ENCODE measurements around the gene EZH2.
A peak's percentile ranks its signal among the peaks of the same experiment; 100 is the strongest.

Gene EZH2

GRCh38 chr7:148854983-148855382, 29.1 kb downstream of the EZH2 start:
- DNase-seq, result no peak

- DNase-seq, result no peak
Measured at GRCh38 chr7:148852272-148852671, 31.8 kb downstream of the EZH2 start.

- DNase-seq, result no peak
Measured at GRCh38 chr7:148850564-148850963, 33.5 kb downstream of the EZH2 start.

DNA sequence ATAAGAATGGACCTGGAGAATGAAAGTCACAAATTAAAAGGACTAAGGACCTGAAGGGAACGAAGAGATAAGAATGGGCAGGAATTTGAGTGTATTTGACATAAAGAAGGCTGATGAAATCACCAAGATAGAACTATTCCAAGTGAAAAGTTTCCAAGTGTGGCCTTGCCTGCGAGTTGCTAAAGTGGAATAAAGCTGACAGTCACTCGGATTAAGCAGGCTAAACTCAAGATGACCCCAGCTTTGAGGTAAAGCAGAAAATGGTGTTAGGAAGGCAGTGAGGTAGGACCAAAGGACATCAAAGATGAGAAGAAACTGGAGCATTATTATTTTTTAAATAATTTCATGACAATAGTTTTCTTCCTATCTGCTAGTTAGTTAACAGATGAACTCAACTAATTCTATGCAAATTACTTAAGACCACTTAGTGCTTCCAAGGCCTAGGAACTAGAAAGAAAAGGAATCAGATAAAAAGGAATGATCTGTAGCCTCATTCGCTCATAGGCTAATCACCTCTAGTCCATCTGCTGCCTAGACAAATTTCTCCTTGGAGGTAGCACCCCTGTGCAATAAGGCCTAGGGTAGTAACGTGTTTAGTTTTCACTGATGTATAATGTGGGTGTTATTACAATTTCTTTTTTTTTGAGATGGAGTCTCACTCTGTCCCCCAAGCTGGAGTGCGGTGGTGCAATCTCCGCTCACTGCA, 34.5 kb downstream of the EZH2 start:
- no peak for DNase-seq

GRCh38 chr7:148847815-148848734, 36.0 kb downstream of the EZH2 start:
- DNase-seq, result peak; percentile 12

GRCh38 chr7:148838905-148839304, 45.2 kb downstream of the EZH2 start:
- no peak for DNase-seq

DNA sequence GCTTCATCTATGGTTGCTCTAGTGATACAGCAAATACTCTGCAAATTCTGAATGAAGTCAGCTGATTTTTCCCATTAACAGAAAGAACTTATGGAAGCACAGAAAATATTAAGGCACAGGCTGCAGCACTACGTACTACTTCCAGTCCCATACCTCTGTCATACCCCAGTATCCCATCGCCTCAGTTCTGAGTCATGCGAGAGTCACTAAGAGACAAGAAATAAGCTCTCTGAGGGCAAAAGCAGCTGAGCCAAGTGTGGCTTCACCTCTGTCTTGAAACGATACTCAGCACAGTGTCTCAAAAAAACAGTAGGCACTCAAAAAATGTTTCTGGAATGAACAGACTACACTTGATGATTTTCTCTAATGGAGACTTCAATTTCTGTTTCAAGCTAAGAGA, 48.2 kb downstream of the EZH2 start:
- DNase-seq, result no peak

- no peak for DNase-seq
Measured at GRCh38 chr7:148834605-148835004, 49.5 kb downstream of the EZH2 start.

- no peak for DNase-seq
Measured at GRCh38 chr7:148831782-148832181, 52.3 kb downstream of the EZH2 start.

DNA sequence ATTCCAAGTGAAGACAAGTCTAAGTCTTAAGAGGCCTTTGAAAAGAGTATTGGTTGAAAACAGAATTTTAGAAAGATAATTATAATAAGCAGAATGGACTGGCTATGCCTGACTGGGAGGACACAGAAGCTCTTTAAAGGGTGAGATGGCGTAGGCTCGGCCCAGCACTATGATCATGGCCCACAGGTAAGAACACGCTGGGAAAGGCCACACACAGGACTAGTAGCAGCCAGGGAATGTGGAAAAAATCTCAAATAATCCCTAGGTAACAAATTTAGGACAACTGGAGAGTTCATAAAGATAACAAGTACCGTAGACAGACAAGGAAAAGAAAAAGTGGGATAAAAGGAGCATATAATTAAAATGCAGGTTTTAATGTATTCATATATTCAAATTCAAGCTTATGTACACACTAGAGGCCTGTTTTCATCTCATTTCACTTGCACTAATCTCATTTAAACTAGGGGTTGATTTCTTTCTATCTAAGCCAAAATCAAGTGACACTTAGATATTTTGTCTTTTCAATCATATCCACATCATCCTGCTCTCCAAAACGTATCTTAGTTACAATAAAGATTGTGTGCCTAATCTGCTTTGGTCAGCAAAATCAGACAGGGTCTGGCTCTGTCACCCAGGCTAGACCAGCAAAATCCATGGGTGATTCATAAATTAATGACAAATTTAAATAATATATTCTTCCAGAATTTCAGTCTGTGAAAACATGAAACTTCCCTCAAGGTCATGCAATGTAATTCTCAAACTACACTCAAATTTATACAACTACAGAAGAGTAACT, 53.0 kb downstream of the EZH2 start:
- no peak for DNase-seq

GRCh38 chr7:148828965-148829364, 55.1 kb downstream of the EZH2 start:
- no peak for DNase-seq

GRCh38 chr7:148825338-148825737, 58.8 kb downstream of the EZH2 start:
- no peak for DNase-seq

DNA sequence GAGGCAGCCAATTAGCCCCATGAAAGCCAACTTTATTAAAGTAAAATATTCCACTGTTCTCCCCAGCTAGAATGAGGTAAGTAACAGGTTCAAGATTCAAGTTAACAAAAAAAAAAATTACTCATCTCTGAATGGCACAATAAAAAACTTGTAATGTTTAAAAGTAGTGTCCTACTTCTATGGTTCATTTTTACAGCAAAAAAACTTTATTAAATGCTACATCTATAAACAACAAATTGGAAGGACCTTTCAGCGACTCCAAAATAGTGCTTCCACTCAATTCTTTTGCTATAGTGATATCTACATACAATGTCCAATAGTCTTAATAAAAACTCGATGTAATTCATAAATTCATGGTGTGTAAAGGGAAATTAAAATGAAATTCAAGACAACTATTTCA, 59.2 kb downstream of the EZH2 start:
- no peak for DNase-seq

DNA sequence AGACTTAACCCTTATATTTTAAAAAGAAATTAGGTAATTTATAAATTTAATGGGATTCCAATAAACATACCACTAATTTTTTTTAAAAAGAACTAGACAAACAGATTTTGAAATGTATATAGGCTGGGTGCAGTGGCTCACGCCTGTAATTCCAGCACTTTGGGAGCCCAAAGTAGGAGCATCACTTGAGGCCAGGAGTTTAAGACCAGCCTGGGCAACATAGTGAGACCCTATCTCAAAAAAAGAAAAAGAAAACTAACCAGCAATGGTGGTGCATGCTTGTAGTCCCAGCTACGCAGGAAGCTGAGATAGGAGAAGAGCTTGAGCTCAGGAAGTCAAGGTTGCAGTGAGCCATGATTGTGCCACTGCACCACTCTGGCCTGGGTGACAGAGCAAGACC, 62.7 kb downstream of the EZH2 start:
- DNase-seq, result no peak

DNA sequence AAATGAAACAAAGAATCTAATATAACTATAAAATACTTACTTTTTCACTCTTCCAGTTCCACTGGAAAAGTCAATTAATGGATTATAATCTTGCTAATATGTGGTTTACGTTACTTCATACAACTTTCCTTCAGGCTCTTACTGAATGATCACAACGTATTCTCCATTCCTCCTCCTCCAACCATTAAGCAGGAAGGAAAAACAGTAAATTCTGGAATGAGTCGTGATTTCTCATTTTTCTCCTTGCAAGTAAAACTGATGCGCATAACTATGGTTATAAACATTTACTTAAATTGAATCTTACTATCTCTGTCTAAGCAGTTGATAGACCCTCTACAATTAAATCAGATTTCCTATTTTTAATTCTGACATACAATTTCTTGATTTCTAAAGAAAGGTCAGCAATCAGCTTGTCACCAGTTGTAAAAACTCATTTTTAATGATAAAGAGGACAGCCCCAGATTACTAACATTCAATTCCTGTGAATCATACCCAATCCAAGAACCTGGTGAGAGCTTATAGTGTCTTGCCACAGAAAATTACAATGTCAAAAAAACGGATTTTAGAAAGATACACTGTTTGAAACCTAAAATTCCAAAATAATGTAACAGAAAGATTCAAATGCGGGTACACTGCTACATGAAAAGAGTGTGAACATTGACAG, 64.3 kb downstream of the EZH2 start:
- DNase-seq, result no peak

GRCh38 chr7:148815612-148816011, 68.5 kb downstream of the EZH2 start:
- DNase-seq, result peak; percentile 94

DNA sequence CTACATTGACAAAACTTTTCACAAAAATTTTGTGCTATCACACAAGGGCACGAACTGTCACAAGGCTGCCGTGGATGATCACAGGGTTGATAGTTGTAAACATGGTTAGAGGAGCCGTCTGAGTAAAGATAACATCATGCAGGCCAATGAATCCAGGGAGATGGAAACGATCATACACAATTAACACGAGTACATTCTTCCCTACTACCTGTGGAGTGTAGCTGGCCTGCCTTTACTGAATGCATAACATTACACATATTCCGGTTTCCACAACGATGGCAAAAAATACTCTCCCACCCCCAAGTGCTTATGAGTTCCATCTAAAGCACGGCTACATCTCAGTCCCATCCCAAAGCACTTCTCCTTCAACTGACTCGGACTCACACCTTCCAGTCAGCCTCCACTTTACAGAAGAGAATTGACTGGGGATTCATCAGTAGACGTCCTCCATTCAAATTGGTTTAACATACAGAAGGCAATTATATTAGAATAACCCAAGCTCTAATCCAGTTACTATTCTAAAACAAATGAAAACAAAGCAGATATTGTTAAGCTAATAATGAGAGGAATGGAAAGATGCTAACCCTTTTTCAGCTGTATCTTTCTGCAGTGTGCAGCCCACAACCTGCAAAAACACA, 69.0 kb downstream of the EZH2 start:
- no peak for DNase-seq

DNA sequence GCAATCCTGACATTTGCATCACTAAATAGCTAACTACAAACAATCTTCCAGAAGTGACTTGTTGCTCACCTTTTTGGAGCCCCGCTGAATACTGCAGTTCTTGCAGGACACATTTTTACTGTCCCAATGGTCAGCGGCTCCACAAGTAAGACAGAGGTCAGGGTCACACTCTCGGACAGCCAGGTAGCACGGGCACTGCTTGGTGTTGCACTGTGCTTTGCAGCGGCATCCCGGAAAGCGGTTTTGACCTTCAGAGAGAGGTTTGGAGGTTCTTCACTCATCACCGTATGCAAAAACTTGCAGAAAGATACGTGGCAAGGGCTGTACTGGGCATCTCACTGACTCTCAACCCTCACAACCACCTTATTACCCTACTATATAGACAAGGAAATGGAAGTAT, 70.2 kb downstream of the EZH2 start:
- DNase-seq, result no peak

GRCh38 chr7:148811892-148812291, 72.2 kb downstream of the EZH2 start:
- no peak for DNase-seq

DNA sequence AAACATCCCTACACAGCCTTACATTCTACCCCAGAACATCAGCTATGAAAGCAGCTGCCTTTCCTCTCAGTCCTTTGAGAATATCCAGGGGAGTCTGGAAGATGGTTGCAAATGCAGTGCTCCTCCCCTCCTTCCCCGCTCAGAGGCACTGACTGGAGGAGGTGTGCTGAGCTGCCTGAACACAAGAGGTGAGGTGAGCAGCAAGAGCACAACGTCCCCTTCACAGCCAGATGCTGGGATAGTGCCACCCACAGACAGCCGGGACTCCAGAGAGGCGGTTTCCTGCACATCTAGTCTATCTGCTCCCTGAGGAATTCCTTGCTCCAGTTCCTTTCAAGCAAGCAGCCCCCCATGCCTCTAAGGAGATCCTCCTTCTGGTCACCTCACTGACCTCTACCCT, 74.2 kb downstream of the EZH2 start:
- DNase-seq, result no peak

DNA sequence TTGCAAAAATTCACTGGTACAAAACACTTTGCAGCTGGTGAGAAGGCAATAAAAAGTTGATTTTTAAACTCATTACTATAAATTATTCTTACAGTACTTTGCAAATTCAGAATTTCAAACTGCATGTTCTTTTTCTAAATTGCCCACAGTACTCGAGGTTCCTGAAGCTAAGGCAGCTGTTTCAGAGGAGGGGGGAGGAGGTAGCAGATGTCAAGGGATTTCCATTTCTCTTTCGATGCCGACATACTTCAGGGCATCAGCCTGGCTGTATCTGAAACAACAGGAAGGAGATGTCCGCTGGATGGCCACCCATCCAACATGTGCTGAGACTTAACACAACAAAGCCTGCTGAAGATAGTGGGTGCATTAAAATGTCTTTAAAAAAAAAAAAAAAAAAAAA, 76.7 kb downstream of the EZH2 start:
- DNase-seq, result no peak

DNA sequence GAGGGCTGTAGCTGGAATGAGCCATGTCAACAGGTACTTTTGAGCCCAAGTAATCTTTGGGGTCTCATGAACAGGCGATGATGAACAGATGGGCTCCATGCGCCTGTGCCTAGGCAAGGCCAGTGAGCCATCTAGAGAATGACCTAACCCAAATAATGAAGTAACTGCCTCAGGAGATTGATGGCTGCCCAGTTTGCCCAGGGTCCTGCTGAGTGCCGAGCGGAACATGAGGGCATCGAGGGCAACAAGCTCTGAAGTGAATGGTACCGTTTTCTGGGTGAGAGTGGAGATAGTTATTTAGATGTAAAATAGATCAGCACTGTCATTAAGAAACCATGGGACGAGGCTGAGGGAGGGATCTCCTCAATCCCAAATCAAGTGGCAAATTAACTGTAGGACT, 77.9 kb downstream of the EZH2 start:
- DNase-seq, result no peak

All from DMS53 (cell line).